Memory B cell (primary cell): ENCODE data around the gene BACH2.

ENCODE experiments used
- ATAC-seq: fragments of 150-1000 bp; cut with Tn5 transposase; 2 replicates; pipeline ENCODE4 v1.10.0; 2021; ENCODE audit warnings: low read depth, mild to moderate bottlenecking, moderate library complexity
- DNase-seq, 2 donors: peaks; one replicate each; pipeline ENCODE4 v3.0.0; 2022; ENCODE audit warnings: low spot score in 2 of 2
- H3K27ac Mint-ChIP-seq: one replicate; pipeline ENCODE4 v1.8.0; 2022; ENCODE audit warnings: mild to moderate bottlenecking, moderate library complexity, mixed read lengths
- H3K27me3 Mint-ChIP-seq: one replicate; pipeline ENCODE4 v1.8.0; 2022; ENCODE audit warnings: mixed read lengths
- H3K36me3 Mint-ChIP-seq: one replicate; pipeline ENCODE4 v1.8.0; 2022; ENCODE audit warnings: mild to moderate bottlenecking, mixed read lengths
- H3K4me1 Mint-ChIP-seq: one replicate; pipeline ENCODE4 v1.8.0; 2022; ENCODE audit warnings: mixed read lengths
- H3K4me3 Mint-ChIP-seq: one replicate; pipeline ENCODE4 v1.8.0; 2022; ENCODE audit warnings: mild to moderate bottlenecking, moderate library complexity, mixed read lengths
- H3K9me3 Mint-ChIP-seq: one replicate; pipeline ENCODE4 v1.8.0; 2022; ENCODE audit warnings: mixed read lengths

BACH2 gene

DNA sequence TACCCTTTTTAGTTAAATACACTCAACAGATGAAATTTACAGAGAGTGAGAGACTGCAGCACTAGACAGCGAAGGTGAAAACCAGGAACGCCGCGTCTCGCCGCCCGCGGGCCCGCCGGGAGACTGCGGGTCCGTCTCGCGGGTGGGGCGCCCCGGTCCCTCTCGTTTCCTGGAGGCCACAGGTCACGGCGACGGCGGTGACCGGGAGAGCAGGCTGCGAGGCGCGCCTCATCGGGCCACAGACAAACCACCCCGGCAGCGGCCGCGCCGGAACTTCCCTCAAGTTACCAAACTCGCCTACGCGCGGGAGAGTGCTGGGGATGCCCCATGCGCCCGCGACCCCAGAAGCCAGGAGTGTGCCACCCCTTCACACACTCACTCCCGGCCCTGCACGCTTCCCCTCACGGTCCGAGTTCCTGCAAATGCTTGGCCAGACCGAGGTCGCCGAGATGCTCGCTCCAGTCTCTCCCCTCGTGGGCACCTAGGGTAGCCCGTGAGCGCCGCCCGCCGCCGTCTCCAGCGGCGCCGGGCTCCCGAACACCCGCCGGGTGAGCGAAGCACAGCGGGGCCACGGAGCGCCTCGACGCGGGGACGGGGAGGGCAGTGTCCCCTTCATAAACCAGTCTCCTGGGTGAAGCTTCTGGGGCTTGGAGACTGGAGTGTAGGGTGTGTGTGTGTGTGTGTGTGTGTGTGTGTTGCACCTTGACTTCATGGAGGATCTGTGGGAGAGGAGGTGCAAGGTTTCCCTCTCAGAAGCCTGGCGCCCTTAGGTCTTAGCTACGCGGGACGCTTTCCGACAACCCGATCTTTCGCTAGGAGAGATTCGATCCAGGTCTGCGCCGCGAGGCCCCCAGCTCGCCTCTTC, 1.4 kb downstream of the BACH2 start:
- Mint-ChIP-seq H3K4me1 (peaks cover 31% of the 10 kb centered on the region), H3K27ac (peak overlapping the region; percentile 97), H3K9me3 (no peaks in the 10 kb centered on the region), H3K27me3 (no peaks in the 10 kb centered on the region), H3K4me3 (peak overlapping the region; percentile 94), H3K36me3 (peaks cover 8% of the 10 kb centered on the region)
- ATAC-seq (peak; percentile 39), DNase-seq (peak; percentile 72 to 76)

DNA sequence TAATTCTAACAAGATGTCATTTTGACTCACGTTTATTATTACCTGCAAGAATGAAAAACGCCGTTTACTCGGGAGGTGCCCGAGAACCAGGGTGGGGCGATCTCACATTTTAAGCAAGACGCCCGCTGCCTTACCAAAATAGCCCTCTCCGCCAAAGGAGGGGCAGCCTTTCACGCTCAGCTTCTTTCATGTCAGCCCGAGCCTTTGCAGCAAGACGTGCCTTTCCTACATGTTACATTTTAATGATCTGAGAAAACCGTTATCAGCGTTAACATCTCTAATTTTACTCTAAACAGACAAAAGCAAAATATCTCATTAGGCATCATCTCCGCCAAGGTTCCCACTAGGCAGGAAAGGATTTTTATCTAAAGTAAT, 2.0 kb downstream of the BACH2 start:
- DNase-seq = peak in 1 of 2 donors; percentile 53
- Mint-ChIP-seq H3K36me3 (peaks cover 8% of the 10 kb centered on the region), H3K27ac (peak overlapping the region; percentile 97)

DNA sequence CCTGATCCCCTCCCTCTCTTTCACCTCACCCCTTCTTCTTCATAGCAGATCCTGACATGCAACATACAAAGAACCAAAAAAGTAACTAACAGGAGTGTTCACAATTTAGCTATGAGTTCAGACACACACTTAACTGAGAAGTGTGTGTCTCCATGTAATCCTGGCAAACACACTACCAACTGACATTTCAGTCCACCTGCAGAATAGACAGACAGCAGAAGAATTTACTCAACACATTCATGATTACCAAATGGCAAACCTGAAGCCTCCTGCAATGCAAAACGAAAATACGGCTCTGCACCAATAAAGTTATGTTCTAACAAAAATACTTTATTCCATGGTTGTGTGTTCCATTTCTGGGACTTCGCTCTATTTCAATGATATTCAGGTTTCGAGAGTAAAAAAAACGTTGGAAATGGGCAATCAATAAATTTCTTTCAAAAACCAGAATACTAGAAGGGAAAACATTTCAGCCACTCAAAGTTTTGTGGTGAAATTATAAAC, 2.6 kb downstream of the BACH2 start:
- H3K4me3 Mint-ChIP-seq = peak overlapping the region; percentile 94
- no peaks in the 10 kb centered on the region for H3K9me3 Mint-ChIP-seq
- peaks cover 11% of the 10 kb centered on the region for H3K36me3 Mint-ChIP-seq
- no peak for DNase-seq
- no peaks in the 10 kb centered on the region for H3K27me3 Mint-ChIP-seq
- no peak for ATAC-seq
- H3K27ac Mint-ChIP-seq = peak overlapping the region; percentile 97
- peaks cover 34% of the 10 kb centered on the region for H3K4me1 Mint-ChIP-seq

More for the DNA sequence above, 2.0 kb downstream of the BACH2 start:
- Mint-ChIP-seq H3K27me3 (no peaks in the 10 kb centered on the region), H3K9me3 (no peaks in the 10 kb centered on the region), H3K4me1 (peaks cover 29% of the 10 kb centered on the region), H3K4me3 (peak overlapping the region; percentile 94)
- peak; percentile 20 for ATAC-seq

DNA sequence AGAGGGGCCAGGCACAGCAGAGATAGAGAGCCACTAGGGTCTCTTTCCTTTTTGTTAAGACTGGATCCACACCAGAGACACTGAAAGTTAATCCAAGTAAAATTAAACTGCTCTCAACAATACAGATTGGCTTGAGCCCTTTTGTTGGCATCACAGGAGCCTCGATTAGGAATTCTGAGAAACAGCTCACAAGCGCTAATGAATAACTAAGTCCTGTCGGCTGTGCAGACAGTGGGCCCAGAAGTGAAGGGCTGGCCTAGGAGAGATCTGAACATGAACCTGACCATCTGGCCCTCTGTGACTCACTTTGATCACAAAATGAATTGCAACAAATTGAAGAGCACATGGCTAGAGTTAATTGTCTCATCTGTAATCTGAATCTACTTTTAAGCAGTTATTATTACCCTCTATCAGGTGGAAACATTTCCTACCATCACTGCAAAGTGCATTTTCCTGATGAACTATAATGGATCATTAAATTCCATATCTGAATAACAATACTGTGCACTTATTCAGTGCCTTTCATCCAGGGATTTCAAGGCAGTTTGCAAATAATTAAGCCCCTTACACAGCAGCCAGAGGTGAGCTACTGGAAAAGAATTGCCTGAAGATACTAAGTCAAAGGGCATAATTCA, 3.2 kb downstream of the BACH2 start:
- H3K36me3 Mint-ChIP-seq = peaks cover 11% of the 10 kb centered on the region

DNA sequence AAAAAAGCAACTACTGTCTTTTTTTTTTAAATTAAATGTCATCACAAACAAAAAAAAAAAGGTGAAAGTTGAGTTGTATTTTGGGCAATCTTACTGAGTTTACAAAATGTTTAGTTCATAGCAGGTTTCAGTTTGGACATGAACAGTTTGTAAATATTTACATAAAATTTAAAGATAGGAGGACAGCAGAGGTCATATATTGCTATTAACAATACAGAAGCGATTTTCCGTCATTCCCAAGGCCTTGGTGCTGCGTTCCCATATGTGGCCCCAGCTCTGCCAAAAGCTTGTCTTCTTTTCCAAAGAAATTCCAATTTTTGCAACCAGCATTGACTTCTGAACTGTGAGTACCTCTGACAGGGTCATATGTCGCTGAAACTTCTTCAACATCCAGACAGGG, 5.1 kb downstream of the BACH2 start:
- H3K27ac Mint-ChIP-seq = peak overlapping the region; percentile 53
- no peaks in the 10 kb centered on the region for H3K27me3 Mint-ChIP-seq
- H3K4me3 Mint-ChIP-seq = no peak overlapping the region
- peaks cover 52% of the 10 kb centered on the region for H3K4me1 Mint-ChIP-seq
- ATAC-seq = no peak
- no peak for DNase-seq
- no peaks in the 10 kb centered on the region for H3K9me3 Mint-ChIP-seq
- H3K36me3 Mint-ChIP-seq = peaks cover 14% of the 10 kb centered on the region

More for the DNA sequence above, 3.2 kb downstream of the BACH2 start:
- Mint-ChIP-seq H3K4me3 (peak overlapping the region; percentile 94), H3K27ac (peak overlapping the region; percentile 97), H3K27me3 (no peaks in the 10 kb centered on the region), H3K9me3 (no peaks in the 10 kb centered on the region), H3K4me1 (peaks cover 38% of the 10 kb centered on the region)
- DNase-seq = no peak
- ATAC-seq = no peak

DNA sequence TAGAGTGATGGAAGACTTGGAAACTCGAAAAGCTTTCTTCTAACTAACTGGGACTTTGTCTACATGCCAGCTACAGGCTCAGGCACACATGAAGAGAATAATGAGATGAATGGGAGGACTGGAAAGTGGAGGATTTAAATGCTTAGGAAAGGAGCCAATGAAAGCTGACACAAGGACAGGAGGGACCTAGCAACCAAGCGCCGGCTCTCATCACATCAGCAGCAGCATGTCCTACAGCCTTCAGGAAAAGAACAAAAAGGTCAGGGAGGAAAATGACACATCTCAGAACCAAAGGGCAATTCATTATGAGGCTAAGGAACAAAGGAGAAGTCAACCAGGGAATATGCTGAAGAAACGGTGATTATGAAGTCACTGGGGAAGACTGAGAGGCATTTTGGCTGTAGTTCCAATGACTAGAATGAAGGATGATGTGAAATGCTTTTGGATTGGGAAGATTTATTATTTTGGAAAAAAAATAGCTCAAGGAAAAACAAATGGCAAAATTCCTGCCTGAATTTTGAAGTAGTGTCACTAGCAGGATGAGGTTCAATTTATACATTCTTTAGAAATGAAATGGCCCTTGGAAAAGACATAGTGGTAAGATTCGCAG, 5.7 kb downstream of the BACH2 start:
- Mint-ChIP-seq H3K36me3 (peaks cover 14% of the 10 kb centered on the region), H3K4me3 (no peak overlapping the region), H3K9me3 (no peaks in the 10 kb centered on the region), H3K27ac (peak overlapping the region; percentile 28), H3K27me3 (no peaks in the 10 kb centered on the region), H3K4me1 (peaks cover 54% of the 10 kb centered on the region)
- DNase-seq (no peak), ATAC-seq (no peak)

DNA sequence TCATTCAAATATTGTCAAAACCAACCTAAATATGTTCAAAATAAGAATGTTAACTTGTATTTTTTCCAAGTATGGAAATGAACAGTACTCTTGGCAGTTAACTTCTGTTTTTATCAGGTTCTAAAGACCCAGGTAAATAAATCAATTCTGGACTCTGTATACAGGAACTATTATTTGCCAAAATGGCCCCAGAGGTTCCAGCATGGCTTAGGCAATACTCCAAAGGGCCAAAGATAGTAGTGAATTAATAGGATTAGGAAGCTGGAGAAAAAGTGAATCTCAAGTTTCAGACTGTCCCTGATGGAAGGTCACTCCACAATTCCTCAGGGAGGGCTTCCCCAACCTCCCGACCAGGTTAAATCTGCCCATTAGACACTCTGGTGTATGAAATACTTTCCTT, 6.7 kb downstream of the BACH2 start:
- ATAC-seq (no peak), DNase-seq (no peak)
- Mint-ChIP-seq H3K4me3 (no peak overlapping the region), H3K4me1 (peaks cover 60% of the 10 kb centered on the region), H3K27ac (peak overlapping the region; percentile 82), H3K9me3 (no peaks in the 10 kb centered on the region), H3K27me3 (no peaks in the 10 kb centered on the region), H3K36me3 (peaks cover 14% of the 10 kb centered on the region)

DNA sequence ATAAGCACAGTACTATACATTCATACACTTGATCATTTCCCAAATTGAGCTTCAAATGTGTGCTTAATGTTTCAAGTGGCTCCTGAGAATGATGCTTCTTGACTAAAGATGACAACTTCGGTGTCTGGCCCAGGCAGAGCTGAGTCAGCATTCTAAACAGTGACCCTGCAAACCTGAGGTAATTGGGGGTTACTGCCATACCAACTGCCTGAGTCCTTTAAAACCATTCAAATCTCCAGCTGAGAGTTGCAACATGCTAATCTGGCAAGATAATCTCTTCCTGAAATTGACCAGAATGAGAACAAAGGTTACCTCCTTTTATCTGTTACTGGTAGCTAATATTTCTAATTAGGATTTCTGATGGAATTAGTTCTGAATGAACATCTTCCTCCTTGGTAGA, 8.2 kb downstream of the BACH2 start:
- H3K4me3 Mint-ChIP-seq = no peak overlapping the region
- DNase-seq (no peak), ATAC-seq (no peak)
- no peaks in the 10 kb centered on the region for H3K9me3 Mint-ChIP-seq
- peaks cover 60% of the 10 kb centered on the region for H3K4me1 Mint-ChIP-seq
- H3K27ac Mint-ChIP-seq = peak overlapping the region; percentile 82
- H3K27me3 Mint-ChIP-seq = no peaks in the 10 kb centered on the region
- peaks cover 14% of the 10 kb centered on the region for H3K36me3 Mint-ChIP-seq

DNA sequence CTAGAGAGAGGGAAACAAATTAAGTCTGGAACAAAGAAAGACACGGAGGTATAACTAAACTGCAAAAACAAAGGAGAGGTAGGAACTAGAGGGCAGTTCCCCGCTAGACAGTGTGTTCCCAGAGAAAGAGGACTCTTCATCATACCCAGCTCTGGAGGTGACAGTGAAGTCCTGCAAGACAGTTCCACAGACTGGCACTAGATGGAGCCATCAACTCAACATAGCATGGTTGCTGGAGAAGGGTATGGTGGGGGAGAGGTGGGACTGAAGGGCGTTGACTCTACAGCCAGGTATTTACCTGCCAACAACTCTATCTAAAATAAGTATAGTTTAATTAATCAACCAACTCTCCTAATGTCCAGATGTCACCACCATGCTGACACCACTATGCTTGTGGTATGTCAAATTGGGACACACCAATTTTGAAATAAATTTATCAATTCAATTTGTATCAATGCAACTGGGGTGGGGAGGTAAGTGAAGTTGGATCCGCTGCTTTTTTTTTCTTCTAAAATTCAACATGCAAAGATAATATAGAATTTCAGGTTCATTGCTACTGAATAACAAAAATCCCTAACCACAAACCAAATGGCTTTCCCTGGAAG, 9.7 kb downstream of the BACH2 start:
- ATAC-seq (no peak), DNase-seq (peak; percentile 53 to 65)
- Mint-ChIP-seq H3K9me3 (peaks cover 3% of the 10 kb centered on the region), H3K4me1 (peaks cover 59% of the 10 kb centered on the region), H3K4me3 (peak overlapping the region; percentile 44), H3K27me3 (no peaks in the 10 kb centered on the region), H3K27ac (peak overlapping the region; percentile 95), H3K36me3 (peaks cover 23% of the 10 kb centered on the region)

DNA sequence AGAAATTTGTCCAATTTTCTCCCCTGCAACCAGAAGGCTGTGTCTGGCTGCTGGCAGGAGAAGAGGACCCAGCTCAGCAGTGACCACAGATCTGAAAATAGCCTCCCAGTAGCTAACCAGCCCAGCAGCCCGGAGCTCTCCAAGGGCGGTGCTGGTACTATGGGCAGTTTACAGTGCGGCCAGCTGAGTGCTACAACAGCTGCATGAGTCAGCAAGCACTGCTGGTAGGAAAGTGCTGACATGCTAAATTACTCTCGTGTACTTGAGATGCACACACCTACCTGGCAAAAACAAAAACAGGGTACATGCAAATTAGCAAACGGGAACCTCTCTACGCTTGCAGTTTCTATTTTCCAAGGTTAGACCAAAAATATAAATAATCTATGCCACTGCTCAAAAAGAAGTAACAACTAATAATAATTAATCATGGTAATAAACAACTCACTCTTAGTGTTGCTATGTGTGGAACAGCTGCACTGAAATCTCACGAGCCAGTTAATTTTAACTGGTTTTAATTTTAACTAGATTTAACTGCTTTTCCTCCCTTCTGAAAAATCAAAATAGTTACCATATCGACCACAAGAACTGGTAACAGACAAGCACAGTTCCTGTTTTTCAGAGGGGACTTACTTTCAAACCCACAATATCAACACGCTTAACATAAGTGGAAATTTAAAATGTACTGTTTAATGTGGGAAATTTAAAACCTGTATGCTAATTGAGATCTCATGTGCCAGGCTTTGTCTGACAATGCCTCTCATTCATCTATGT, 10.8 kb downstream of the BACH2 start:
- H3K27me3 Mint-ChIP-seq = no peaks in the 10 kb centered on the region
- DNase-seq (peak; percentile 48 to 62), ATAC-seq (peak; percentile 75)
- H3K4me3 Mint-ChIP-seq = peak overlapping the region; percentile 80
- peaks cover 3% of the 10 kb centered on the region for H3K9me3 Mint-ChIP-seq
- H3K36me3 Mint-ChIP-seq = peaks cover 22% of the 10 kb centered on the region
- peaks cover 61% of the 10 kb centered on the region for H3K4me1 Mint-ChIP-seq
- H3K27ac Mint-ChIP-seq = peak overlapping the region; percentile 95

DNA sequence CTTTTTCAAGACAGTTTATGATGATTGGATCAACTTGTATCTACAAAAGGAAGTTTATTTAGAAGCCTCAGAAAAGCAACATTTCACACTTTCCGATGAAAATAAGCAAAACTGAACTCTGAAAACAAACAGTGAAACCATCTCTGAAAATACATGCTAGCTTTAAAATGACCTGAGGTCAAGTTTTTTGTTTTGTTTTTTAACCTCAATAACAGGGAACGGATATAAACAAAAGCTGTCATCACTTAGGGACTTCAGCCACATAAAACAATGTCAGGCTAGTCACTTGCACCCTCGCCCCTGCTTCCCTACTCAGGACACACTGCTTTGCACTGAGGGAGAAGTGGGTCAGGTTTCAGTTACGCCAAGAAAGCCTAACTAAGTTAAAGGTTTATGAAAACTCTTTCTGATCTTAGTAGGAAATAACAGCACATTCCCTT, 11.6 kb downstream of the BACH2 start:
- peak overlapping the region; percentile 95 for H3K27ac Mint-ChIP-seq
- peaks cover 58% of the 10 kb centered on the region for H3K4me1 Mint-ChIP-seq
- no peak for ATAC-seq

DNA sequence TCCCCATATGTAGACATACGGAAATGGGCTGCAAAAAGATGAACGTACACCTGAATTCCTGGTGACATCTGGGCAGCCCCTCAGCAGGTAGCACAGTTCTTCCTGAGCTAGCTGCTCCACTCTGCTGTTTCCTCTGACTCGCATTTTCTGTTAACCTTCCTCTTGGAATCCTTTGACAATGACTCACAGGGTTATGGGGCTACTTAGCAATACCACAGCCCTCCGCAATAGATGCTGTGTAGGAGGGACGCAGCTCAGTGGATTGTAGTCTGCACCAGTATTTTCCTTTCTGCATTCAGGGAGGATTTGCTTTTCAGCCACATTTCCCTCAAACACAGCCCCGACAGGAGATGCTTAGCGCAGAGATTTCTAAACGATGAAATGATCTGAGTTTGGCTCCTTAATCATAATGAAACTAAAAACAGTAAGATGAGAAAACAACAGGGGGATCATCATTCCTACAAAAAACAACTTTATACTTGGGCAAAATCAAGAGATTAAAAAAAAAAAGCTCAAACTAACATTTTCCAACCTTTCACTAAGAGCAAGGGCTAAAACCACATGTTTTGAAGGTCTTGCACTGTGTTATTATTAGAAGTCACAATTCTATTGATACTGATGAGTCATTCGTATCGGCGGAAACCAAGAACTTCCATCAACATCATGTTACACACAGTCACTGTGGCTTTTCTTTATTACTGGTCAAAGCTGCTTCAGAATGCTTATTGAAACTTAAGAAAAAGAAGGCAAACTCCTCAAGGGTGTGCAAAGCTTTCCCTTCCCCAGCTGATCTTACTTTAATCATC, 12.2 kb downstream of the BACH2 start:
- H3K36me3 Mint-ChIP-seq = peaks cover 15% of the 10 kb centered on the region

More for the DNA sequence above, 11.6 kb downstream of the BACH2 start:
- Mint-ChIP-seq H3K36me3 (peaks cover 17% of the 10 kb centered on the region), H3K4me3 (peak overlapping the region; percentile 80), H3K27me3 (no peaks in the 10 kb centered on the region), H3K9me3 (peaks cover 3% of the 10 kb centered on the region)
- DNase-seq = no peak

More for the DNA sequence above, 12.2 kb downstream of the BACH2 start:
- H3K9me3 Mint-ChIP-seq = peaks cover 3% of the 10 kb centered on the region
- H3K27me3 Mint-ChIP-seq = no peaks in the 10 kb centered on the region
- peak overlapping the region; percentile 80 for H3K4me3 Mint-ChIP-seq
- DNase-seq = no peak
- ATAC-seq = peak; percentile 12
- H3K4me1 Mint-ChIP-seq = peaks cover 57% of the 10 kb centered on the region
- peak overlapping the region; percentile 95 for H3K27ac Mint-ChIP-seq
